ENCODE results near the gene SVOPL.

Gene SVOPL

DNA sequence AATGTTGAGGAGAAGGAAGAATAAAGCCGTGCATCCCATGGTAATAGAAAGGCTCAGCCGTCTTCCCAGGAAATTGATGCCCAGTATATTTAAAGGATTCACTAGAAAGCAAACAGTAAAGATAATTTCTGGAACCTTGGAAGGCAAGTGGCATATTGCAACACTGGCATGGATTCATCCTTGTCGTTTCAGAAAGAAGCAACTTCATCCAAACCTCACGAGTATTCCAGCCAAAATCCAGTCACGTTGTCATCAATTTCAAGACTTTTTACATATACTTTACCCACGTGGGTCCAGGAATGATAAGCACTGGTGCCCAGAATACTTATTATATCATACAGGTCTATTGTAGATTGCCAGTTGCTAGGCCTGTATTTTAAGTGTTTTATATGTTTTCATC, 73.8 kb downstream of the SVOPL start:
- Histone ChIP-seq H3K27me3 (no peaks in the 10 kb centered on the region), H3K27ac (no peak overlapping the region), H3K4me1 (ENCODE audit: control insufficient read depth in 1 of 2, insufficient read depth in 1 of 2, low read depth in 1 of 2, low read length in 1 of 2) (no peaks in the 10 kb centered on the region), H3K4me3 (ENCODE audit: low read depth in 1 of 2, low read length in 1 of 2) (no peak overlapping the region), H3K9me3 (no peaks in the 10 kb centered on the region), H3K36me3 (no peaks in the 10 kb centered on the region)
- TF ChIP-seq, protein P1, sequence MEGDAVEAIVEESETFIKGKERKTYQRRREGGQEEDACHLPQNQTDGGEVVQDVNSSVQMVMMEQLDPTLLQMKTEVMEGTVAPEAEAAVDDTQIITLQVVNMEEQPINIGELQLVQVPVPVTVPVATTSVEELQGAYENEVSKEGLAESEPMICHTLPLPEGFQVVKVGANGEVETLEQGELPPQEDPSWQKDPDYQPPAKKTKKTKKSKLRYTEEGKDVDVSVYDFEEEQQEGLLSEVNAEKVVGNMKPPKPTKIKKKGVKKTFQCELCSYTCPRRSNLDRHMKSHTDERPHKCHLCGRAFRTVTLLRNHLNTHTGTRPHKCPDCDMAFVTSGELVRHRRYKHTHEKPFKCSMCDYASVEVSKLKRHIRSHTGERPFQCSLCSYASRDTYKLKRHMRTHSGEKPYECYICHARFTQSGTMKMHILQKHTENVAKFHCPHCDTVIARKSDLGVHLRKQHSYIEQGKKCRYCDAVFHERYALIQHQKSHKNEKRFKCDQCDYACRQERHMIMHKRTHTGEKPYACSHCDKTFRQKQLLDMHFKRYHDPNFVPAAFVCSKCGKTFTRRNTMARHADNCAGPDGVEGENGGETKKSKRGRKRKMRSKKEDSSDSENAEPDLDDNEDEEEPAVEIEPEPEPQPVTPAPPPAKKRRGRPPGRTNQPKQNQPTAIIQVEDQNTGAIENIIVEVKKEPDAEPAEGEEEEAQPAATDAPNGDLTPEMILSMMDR (IDR thresholded peaks at IDR 0.05): no peak

DNA sequence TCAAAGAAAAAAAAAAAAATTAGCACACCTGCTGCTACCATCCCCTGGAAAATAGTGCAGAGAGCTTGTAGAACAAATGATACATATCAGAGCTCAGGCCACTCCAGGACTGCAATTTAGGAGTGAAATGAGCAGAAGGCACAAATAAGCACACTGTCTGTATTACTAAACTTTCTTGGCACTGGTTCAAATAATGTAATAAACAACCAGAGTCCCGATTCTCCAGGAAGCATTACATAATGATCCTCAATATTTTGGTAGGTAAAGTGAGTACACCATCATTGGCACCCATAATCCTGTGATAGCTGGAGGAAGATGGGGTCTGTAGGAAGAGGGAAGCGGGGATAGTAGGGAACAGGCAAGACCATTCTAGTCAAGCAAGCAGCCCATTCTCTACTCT, 74.3 kb downstream of the SVOPL start:
- no peak overlapping the region for H3K27ac ChIP-seq
- no peak overlapping the region for H3K4me3 ChIP-seq (ENCODE audit: low read depth in 1 of 2, low read length in 1 of 2)
- TF ChIP-seq, protein P1 (IDR thresholded peaks at IDR 0.05): no peak

DNA sequence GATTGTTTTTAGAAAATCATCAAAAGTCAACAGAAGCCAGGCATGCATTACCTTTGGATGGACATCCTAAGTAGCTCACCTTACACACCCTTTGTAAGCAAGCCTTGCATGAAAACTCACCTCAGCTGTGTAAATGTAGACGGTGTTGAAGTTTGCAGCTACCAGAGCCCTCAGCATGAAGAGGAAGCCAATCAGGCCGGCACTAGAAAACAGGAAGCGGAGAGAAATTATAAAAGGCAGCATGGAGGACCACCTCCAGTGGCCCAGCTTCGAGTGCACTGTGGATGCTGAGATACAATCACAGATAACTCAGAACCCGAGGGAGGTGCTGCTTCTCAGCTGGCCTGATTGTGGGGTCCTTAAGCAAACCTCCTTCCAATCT, 75.3 kb downstream of the SVOPL start:
- TF ChIP-seq, protein P1 (IDR thresholded peaks at IDR 0.05): no peak
- H3K4me1 ChIP-seq (ENCODE audit: control insufficient read depth in 1 of 2, insufficient read depth in 1 of 2, low read depth in 1 of 2, low read length in 1 of 2): no peaks in the 10 kb centered on the region

More for the DNA sequence above, 74.3 kb downstream of the SVOPL start:
- H3K36me3 ChIP-seq: no peaks in the 10 kb centered on the region
- no peaks in the 10 kb centered on the region for H3K9me3 ChIP-seq
- H3K27me3 ChIP-seq: no peaks in the 10 kb centered on the region
- H3K4me1 ChIP-seq (ENCODE audit: control insufficient read depth in 1 of 2, insufficient read depth in 1 of 2, low read depth in 1 of 2, low read length in 1 of 2): no peaks in the 10 kb centered on the region

DNA sequence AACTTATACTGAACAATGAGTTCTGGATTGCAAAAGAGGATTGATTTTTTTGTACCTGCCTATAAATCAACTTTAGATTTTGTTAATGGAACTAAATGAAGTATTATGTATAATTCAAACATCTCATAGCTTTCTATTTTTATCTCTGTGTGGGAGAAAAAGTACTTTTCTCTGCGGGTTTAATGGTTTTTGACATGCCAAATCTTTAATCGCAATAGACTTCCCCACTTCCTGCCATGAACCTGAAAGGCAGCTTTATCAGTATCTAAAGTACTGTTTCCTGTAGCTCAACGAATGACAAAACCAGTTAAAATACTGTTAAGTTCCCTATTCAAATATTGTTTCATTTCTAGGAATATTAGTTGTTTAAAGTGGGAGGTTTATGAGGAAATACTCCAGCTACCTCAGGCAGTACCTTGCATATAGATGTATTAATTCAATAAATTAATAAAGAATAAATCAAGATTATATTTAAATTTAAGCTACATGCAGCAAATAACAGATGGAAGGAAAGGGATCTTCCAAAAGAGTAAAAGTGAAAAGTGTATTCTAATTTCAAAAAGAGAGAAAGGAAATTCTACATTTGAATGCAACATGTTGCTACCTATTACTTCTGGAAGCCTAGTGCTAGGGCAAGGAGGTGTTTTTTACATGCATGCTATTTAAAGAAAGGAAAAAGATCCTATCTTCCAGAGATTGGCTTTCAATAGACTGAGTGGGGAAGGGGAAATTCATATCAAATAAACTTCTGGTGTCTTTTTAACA, 75.9 kb downstream of the SVOPL start:
- H3K36me3 ChIP-seq: no peaks in the 10 kb centered on the region
- no peak overlapping the region for H3K4me3 ChIP-seq (ENCODE audit: low read depth in 1 of 2, low read length in 1 of 2)
- no peak overlapping the region for H3K27ac ChIP-seq
- no peaks in the 10 kb centered on the region for H3K27me3 ChIP-seq
- TF ChIP-seq, protein P1 (IDR thresholded peaks at IDR 0.05): no peak
- H3K4me1 ChIP-seq (ENCODE audit: control insufficient read depth in 1 of 2, insufficient read depth in 1 of 2, low read depth in 1 of 2, low read length in 1 of 2): no peaks in the 10 kb centered on the region
- no peaks in the 10 kb centered on the region for H3K9me3 ChIP-seq

More for the DNA sequence above, 75.3 kb downstream of the SVOPL start:
- H3K4me3 ChIP-seq (ENCODE audit: low read depth in 1 of 2, low read length in 1 of 2): no peak overlapping the region
- H3K27me3 ChIP-seq: no peaks in the 10 kb centered on the region
- H3K27ac ChIP-seq: no peak overlapping the region
- H3K36me3 ChIP-seq: no peaks in the 10 kb centered on the region
- H3K9me3 ChIP-seq: no peaks in the 10 kb centered on the region

DNA sequence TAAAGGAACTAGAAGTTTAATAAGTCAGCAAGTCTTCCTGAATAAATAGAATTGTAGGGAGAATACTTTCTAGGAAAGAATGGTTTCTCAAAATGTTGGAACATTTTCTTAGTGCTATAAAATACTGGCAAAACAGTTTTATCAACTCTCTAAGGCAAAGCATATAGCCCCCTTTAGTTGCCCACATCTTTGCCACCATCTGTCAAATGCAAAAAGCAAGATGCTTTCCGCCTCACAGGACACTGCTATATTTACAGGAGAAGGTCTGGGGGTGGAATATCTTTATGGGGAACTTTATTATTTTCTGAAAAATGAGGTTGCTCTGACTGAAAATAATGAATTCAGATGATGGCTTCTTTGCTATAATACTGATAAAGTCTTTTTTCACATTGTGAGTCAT, 78.3 kb downstream of the SVOPL start:
- TF ChIP-seq, protein P1 (IDR thresholded peaks at IDR 0.05): no peak
- H3K27me3 ChIP-seq: no peaks in the 10 kb centered on the region
- H3K27ac ChIP-seq: no peak overlapping the region
- H3K9me3 ChIP-seq: no peaks in the 10 kb centered on the region
- no peaks in the 10 kb centered on the region for H3K36me3 ChIP-seq
- no peaks in the 10 kb centered on the region for H3K4me1 ChIP-seq (ENCODE audit: control insufficient read depth in 1 of 2, insufficient read depth in 1 of 2, low read depth in 1 of 2, low read length in 1 of 2)
- no peak overlapping the region for H3K4me3 ChIP-seq (ENCODE audit: low read depth in 1 of 2, low read length in 1 of 2)

Data from neutrophil (primary cell).